IPS-NIHi11 (cell line): ENCODE measurements around the gene DUSP12.
A peak's percentile ranks its signal among the peaks of the same experiment; 100 is the strongest.
"Not testable (repeated sequence)": the region's sequence is repeated elsewhere in the genome, so short reads cannot be mapped to it uniquely, and the experiment has no call there.

Experiments used
- DNase-seq: peaks from one replicate; pipeline ENCODE4 v3.0.0; 2012; ENCODE audit warnings: mixed read lengths, low spot score

Gene DUSP12

GRCh38 chr1:161749509-161750407 is at the start of gene DUSP12:
Gene DUSP12 (plus strand): TSS chr1:161749786. CDS start chr1:161749802, 16 bp downstream.
- peak; percentile 93 for DNase-seq

- DNase-seq = no peak
These were observed 47.3 kb upstream of the DUSP12 start for GRCh38 chr1:161702250-161702649.

GRCh38 chr1:161705537-161705936 is 44.0 kb upstream of the DUSP12 start:
- DNase-seq = no peak

- no peak for DNase-seq
These were observed 43.5 kb upstream of the DUSP12 start for GRCh38 chr1:161706113-161706481.

- DNase-seq = no peak
These were observed 42.9 kb upstream of the DUSP12 start, which contains the start of gene FCRLA for GRCh38 chr1:161706482-161707347. Gene FCRLA (plus strand): TSS chr1:161707229. CDS start chr1:161707265, 36 bp downstream.

- no peak for DNase-seq
These were observed 42.1 kb upstream of the DUSP12 start for GRCh38 chr1:161707503-161707902.

GRCh38 chr1:161709373-161709772 is 40.2 kb upstream of the DUSP12 start:
- DNase-seq = no peak

- no peak for DNase-seq
These were observed 39.0 kb upstream of the DUSP12 start for GRCh38 chr1:161710560-161710959.

GRCh38 chr1:161718559-161719324 is 30.8 kb upstream of the DUSP12 start:
- DNase-seq = no peak

- no peak for DNase-seq
These were observed 30.3 kb upstream of the DUSP12 start for GRCh38 chr1:161719325-161719611.

GRCh38 chr1:161720422-161720821 is 29.2 kb upstream of the DUSP12 start:
- no peak for DNase-seq

GRCh38 chr1:161720956-161721737 is 28.4 kb upstream of the DUSP12 start, which contains the start of gene FCRLB:
Gene FCRLB (plus strand): TSS chr1:161721544. CDS start chr1:161722673, 1,129 bp downstream.
- DNase-seq = no peak

GRCh38 chr1:161721738-161722343 is 27.7 kb upstream of the DUSP12 start:
- DNase-seq = no peak

GRCh38 chr1:161722406-161722805 is 27.2 kb upstream of the DUSP12 start:
- no peak for DNase-seq

GRCh38 chr1:161723459-161724141 is 26.0 kb upstream of the DUSP12 start:
- DNase-seq = peak; percentile 35

- not testable (repeated sequence) for DNase-seq
These were observed 24.2 kb upstream of the DUSP12 start for GRCh38 chr1:161725258-161725907.

- peak; percentile 35 for DNase-seq
These were observed 23.6 kb upstream of the DUSP12 start for GRCh38 chr1:161725908-161726472.

- DNase-seq = peak; percentile 87
These were observed 22.9 kb upstream of the DUSP12 start for GRCh38 chr1:161726473-161727255.
